ENCODE results near the gene THAP12.
"Not testable (repeated sequence)": the region's sequence is repeated elsewhere in the genome, so short reads cannot be mapped to it uniquely, and the experiment has no call there.

Gene THAP12

DNA sequence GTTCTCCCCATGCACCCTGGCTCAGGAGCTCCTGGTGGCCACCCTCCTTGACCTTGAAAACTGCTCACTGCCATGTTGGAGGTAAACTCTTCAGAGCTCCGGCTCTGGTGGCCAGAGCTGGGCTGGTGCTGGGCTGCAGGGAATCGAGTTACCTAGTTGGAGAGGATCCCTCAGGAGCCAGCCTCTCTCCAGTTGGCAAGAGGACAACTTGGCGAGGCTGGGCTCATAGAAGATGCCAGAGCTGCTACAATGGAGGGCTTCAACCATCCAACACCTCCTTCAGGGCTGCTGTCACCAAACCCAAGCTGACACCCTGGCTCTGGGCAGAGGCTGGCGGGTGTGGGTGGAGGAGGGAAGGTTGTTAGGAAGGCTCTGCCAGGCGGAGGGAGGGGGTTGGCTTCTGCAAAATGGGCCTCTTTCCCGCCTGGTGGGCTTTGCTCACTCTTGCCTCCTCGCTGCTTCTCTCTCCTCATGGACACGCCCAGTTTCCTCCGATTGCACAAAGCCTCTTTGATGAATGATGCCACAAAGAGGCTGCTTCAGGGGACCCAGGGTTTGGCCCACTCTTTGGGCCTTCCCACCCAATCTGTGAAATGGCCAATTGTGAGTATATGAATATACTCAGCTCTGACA is 53.1 kb downstream of the THAP12 start:
- DNase-seq (ENCODE audit: low read depth): no peak

DNA sequence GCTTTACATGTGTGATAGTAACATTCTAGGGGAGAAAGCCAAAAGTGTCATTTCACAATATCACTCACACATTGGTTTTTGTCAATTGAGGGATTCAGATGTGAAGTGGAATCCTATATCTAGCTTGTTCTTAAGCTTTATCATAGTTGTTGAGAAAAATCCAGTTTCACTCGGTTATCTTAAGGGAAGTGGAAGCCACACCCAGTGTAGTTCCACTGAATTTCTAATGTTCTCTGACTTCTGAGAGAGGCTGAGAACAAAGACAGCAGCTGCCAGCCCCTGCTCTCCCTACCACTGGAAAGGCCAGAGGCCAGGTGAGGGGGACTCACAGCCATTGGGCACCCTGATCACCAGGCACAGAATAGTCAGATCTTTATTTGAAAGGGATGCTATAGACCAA is 53.7 kb downstream of the THAP12 start:
- no peak for DNase-seq (ENCODE audit: low read depth)

DNA sequence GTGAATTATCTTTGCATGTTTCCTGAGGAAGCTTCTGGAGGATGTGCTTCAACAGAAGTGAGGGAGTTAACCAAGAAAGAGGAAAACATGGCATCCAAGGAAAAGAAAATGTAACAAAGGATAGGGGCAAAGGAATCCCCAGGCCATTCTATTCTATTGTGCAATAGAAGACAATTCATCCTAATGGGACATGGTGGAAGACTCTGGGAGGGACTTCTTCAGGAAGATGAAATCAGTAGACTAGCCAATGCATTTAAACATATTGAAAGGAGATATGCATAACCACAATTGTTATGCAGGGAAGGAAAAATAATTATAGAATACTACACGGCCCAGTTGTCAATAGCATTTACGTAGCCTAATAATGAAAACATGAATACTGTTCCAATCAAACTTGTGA is 55.7 kb downstream of the THAP12 start:
- DNase-seq (ENCODE audit: low read depth): no peak

DNA sequence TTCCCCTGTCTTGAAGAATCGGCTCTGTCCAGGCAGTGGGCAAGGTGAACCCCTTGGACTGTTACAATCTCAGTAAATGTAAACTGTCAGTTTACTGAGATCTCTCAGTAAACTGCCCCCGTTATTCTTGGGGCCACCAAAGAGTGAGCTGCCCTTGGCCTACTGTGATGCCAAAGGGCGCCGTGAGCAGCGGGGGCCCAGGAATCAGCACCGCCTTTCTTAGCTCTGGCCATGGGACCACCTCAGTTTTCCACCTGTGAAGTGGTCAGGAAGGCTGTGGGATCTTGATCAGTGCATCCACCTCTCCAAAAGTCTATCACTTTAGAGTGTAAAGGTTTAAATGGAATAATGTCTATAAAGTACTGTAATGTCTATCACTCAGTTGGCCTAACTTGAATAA is 57.1 kb downstream of the THAP12 start:
- no peak for DNase-seq (ENCODE audit: low read depth)

DNA sequence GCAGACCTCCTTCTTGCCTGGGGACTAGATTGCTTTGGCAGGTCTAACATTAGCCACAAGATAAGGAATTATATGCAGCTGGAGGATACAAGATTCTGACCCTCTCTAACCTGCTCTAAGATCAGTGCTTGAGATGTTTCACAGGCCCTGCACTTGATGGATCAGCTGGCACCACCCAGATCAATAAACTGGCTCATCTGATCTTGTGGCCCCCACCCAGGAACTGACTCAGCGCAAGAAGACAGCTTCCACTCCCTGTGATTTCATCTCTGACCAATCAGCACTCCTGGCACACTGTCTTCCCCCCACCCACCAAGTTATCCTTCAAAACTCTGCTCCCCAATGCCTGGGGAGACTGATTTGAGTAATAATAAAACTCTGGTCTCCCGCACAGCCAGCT is 57.6 kb downstream of the THAP12 start:
- not testable (repeated sequence) for DNase-seq (ENCODE audit: low read depth)

DNA sequence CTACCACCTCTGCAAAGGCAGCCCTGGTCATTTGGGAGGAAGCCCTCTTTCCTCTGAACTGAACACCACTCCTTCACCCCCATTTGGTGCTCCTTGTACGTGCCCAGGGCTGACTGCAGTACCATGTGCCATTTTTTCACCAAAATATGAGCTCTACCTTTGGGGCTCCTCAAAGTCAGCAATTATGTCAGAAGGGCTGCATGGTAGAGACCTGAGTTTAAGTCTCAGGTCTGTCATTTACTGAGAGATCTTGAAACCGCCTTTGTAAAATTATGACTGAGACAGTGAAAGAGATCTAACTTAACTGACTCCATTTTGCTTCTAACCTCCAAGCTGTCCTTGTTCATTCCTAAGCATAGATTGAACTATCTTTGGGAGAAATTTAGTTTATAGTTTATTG is 58.0 kb downstream of the THAP12 start:
- no peak for DNase-seq (ENCODE audit: low read depth)

DNA sequence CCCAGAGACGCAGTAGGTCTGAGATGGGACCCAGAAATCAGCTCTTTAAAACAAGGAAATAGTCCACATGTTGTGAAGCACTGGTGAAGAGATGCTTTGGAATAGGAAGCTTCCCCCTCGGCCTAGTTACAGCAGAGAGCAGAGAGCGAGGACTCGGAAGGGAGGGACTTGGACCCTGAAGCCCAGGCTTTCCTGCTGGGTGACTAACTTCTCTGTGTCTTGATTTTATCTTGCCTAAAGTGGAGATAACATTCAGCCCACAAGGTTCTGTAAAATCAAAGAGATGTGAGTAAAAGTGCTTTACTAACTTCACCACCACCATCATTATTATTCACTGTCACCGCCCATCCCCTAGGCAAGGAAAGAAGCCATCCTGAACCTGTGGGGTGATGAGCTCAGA is 58.4 kb downstream of the THAP12 start:
- DNase-seq (ENCODE audit: low read depth): no peak

DNA sequence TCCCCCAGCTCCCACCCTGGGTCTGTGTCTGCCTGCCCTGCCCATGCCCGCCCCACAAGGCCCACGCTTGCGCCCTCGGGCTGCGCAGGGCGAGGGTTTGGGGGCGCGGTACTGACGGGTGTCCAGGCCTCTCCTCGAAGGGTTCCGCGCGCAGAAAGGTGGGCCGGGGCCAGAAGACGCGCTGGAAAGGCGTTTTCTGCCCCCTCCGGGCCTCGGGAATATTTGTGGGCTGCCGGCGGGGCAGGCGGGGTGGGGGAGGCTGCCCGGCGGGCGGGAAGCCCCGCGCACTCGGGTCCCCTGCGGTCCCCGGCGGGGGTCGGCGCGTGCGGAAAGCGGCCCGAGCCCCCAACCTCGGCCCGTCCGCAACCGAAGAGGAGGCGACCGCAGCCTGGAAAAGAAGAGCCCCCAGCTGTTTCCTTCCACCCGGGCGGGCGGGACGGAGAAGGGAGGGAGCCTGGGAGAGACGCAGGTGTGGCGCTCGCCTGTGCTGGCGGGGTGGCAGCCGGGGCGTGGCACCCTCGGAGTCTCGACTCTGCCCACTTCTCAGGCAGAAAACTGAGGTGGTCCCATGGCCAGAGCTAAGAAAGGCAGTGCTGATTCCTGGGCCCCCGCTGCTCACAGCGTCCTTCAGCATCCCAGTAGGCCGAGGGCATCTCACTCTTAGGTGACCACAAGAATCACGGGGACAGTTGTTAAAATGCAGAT is 59.0 kb downstream of the THAP12 start:
- DNase-seq (ENCODE audit: low read depth): no peak

DNA sequence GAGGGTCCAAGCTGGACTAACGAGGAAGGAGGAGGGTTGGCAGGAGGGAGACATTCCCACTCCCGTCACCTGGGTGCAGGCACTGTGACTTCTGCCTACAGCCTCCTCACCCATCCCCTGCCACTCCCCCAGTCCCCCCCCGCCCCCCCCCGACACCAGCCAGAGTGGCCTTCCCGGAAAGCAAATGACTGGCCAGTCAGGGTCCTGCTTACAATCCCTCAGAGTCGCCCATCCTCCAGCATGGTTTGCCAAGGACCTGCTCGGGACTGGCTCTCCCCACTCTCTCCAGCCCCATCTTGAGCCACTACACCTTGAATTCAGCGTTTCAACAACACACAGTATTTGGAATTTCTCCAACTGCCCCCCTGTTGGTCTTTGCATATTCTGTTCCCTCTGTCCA is 59.6 kb downstream of the THAP12 start:
- no peak for DNase-seq (ENCODE audit: low read depth)

DNA sequence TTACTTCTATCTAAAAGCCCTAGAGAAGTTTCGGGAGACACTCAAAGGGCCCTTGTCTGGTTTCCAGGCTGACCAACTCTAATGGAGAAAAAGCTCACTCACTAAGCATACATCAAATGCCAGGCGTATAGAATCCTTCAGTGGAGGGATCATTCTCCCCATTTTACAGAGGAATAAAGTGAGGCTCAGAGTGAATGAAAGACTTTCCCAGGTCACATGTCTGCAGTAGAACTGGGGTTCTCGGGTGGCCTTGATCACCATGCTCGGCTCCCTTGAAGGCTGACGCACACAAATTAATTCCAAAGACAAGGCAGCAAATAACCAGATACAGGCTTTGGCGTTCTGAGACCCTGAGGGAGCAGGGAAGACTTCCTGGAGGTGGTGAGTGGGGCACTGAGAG is 60.0 kb downstream of the THAP12 start:
- DNase-seq (ENCODE audit: low read depth): no peak

DNA sequence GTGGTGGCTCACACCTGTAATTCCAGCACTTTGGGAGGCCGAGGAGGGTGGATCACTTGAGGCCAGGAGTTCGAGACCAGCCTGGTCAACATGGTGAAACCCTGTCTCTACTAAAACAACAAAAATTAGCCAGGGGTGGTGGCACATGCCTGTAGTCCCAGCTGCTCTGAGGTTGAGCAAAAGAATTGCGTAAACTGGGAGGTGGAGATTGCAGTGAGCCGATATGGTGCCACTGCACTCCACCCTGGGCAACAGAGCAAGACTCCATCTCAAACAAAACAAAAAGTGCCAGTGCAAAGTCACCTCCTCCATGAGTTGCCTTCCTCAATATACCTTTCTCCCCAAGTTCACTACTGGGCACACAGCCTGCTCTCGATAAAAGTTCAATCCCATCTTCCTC is 61.1 kb downstream of the THAP12 start:
- DNase-seq (ENCODE audit: low read depth): not testable (repeated sequence)

DNA sequence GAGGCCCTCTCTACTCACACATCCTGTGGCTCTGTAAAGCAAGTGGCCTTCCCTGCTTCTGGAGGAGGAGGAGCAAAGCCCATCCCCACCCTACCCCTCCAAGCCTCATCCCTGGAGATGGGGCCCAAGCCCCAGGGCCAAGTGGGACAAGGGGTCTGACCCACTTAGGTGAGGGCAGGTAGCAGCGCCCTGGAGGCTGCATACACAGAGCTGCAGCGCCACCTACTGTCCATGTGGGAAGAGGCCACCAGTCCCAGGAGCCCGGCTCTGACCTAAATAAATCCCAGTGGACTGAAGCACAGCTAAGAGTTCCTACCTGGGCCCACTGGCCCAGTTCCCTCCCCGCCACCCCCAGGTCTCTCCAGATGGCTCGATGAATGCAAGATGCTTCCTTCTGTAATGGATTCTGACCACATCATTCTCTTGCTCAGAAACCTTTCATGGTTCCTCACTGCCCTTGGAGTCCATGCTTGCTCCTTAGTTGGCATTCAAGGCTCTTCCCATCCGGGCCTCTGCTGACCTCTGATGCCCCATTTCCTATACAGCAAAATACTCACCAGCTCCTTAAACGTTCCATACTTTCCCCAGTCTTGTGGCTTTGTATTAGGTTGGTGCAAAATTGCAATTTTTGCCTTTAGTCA is 62.1 kb downstream of the THAP12 start:
- peak; percentile 55 for DNase-seq (ENCODE audit: low read depth)

DNA sequence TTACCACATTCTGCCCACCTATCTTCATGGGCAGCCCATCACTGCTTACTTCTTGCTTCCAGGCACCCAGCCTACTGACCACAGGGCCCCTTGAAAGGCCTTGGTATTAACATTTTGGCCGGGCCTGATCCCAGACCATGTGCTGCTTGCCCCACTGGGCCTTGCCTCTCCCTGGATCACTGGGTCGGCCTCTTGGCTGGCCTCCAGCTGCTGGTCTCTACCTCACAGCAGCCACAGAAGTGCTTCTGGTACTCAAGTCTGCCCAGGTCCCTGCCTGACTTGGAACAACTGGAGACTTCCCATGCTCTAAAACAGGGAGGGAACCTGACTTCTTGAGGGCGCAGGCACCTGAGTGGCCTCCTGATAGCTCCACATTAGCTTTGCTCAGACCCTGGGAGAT is 63.6 kb downstream of the THAP12 start:
- no peak for DNase-seq (ENCODE audit: low read depth)

DNA sequence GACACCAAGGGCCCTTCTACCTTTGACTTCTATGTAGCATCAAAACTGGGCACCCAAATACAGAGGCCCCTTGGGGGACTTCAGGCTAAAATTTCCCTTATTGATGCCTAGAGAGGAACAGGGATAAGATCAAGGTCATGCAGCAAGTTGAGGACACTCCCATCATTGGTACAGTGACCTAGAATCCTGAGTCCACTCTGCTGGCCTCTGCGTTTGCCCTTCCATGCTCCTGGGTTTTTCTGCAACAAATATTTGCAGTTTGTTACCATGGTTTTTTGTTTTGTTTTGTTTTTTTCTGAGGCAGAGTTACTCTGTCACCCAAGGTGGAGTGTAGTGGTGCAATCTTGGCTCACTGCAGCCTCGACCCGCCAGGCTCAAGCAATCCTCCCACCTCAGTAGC is 64.2 kb downstream of the THAP12 start:
- no peak for DNase-seq (ENCODE audit: low read depth)

DNA sequence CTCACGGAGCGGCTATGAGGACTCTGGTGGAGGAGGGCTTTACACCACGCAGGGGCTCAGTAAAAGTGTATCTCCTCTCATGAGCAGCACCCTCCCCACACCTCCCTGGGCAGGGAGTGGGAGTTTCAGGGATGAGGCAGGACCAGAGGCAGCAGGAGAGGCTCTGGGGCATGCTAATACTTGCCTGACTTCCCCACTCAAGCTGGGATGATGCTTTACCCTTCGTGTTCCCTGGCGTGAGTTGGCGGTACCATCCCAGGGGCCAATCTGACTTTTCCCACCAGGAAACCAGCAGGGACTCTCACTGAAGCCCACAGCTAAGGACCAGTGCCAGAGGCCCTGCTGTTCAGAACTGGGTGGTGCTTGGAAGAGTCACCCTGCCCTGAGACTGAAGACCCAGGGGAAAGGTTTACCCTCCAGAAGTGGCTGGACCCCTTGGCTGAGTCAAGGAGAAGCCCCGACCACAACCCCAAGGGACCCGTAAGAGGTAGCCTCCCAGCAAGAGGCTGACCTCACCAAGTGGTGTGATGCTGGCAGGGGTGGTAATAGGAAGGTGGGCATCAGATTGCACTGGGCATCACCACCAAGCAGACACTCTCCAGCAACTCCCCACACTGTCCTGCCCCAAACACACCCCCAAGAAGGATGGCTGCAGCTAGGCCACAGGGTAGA is 65.6 kb downstream of the THAP12 start:
- no peak for DNase-seq (ENCODE audit: low read depth)

DNA sequence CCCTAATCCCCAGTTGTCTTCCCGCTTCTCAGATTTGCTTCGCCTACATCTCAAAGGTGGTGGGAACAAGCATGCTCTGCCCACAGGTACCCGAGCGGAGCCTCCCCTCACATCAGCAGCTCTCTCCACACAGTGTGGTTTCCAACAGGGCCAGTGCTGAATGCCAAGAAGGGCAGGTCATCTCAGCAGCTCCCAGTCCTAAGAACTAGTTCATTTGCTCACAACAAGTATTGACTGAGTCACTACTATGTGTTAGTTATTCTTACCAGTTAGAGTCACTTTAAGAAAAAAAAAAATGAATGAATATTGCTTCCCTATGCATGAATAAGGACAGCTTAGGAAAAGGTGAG is 66.2 kb downstream of the THAP12 start:
- DNase-seq (ENCODE audit: low read depth): no peak

DNA sequence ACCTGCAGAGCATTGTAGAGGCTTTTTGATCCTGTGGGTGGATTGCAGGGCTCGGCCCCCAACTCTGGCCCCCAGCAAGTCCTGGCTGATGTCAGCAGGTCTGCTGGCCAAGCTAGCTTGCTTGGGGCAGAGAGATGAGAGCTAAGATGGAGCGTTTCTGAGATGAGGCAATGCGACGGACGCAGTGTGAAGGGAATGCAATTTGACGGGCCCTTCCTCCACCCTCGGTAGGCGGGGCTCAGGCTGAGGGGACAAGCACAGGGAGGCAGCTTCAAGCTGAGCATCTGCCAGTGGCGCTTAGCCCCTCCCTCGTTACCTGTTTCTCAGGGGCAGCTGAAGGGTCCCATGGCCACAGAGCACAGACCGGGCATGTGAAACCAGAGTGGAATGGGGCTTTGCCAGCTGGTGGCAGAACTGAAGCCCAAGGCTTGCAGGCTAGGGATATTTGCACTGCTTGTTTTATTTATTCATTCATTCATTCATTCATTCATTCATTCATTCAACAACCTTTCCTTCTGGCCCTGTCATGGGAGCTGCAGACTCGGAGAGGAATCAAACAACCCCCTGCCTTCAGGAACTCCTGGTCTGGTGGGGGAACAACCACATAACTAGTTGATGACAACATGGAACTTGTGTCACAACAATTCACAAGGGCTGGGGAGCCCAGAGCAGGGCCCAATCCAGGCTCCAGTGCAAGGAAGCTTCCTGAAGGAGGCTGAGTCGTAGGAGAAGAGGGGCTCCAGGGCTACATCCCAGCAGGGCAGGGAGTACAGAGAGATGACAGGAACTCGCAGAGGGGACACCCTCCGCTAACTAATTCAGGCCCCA is 66.8 kb downstream of the THAP12 start:
- DNase-seq (ENCODE audit: low read depth): no peak

DNA sequence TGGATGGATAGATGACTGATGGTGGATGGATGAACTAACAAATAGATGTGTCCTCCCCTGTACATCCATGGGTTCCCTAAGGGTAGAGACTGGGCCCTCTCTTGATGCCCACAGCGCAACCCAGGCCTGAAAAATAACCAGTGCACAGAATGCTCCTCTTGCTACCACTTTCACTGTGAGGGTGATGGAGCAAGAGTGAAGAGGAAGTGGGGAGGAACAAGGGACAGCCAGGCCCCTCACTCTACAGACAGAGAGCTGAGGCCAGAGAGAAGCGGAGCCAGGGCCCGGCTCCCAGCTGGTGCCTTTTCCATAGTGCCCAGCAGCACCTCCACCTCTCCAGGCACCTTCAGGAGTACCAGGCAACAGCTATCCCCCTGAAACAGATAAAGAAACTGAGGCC is 67.7 kb downstream of the THAP12 start:
- DNase-seq (ENCODE audit: low read depth): no peak

DNA sequence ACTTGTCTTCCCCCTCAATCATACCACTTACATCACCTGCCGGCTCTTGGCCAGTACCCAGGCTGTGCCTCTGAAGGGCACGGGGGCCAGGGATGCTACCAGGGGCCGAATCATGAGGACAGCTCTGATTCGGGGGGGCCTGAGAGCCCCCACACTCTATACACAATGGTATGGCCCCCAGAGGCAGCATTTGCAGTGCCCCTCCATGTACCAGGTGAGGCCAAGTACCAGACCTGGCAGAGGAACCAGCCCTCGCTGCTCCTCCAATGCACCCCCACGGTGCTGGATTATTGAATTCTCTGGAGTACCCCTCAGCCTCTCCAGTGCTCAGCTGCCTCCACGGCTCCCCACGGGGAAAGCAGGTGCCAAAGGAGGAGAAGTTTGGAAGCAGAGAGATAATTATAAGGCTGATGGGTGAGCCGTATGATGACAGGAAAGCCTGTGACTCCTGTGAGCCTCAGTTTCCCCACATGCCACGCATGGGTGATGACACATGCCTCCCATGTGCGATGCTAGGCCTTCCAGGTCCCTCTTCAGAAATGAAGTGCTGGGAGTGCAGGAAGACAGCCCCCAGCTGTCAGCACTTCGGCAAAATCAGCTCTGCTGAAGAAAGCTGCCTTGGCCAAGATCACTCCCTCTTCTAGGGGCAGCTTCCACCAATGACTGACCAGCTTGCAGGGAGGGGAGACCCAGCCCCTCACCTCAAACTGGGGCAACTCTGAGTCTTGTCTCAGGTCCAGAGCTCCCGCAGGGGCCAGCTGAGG is 69.9 kb downstream of the THAP12 start:
- DNase-seq (ENCODE audit: low read depth): no peak

DNA sequence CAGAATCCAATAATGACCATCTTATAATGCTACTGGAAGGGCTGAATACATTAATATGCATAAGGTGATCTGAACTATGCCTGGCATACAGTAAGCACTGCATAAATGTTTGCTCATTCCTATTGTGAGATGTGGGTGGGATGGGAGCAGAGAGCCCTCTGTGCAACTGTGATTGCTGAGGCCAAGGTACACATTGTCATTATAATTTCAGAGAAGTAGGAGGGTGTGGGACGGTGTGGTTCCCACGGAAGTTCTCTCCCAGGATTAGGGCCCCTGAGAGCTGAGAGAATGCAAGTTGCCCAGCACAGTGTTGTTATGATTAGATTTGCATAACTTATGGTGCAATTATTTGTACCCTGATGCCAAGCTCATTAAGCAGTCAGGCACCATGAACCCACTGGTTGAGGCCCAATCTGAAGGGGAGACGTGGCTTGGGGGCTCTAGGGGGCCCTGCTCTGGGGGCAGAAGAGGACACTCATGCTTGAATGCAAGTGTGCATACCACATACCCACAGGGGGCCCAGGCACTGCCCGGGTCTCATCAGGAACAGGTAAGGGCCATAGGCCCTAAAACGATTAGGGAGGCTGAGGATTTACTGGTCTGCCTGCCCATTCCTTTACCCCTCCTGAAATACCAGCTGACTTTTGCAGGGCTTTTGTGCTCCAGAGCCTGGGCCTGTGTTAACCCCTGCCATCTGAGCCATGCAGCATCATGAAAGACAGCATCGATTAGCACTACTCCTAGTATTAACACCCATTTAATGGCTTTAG is 72.8 kb downstream of the THAP12 start:
- DNase-seq (ENCODE audit: low read depth): no peak

DNA sequence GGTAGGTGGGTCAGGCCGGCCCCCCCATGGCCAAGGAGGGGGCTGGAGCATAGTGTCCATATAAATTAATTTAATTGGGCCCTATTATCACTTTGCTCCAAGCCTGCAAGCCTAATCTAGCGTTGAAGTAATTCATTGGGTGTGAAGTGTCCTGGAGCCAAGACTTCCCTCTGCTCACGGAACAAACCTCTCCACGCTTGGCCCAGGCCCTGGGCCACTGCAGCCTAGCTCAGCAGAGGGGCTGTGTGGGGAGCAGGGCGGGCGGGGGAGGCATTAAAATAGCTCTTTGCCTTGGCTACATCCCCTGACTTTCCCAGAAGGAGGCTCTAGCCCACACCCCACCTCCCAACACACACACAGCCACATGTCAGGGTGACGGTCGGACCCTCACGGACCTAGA is 73.5 kb downstream of the THAP12 start:
- DNase-seq (ENCODE audit: low read depth): no peak
